ENCODE results near the gene PKMYT1. TPM values are rescaled to one million over a fixed set of nuclear protein-coding genes. Genes with fewer than 3 reads are reported as not detected.

Gene PKMYT1
- polyA plus RNA-seq, 1 donor from 2014 or later: 2.9 TPM

GRCh38 chr16:2991566-2992261, 11.5 kb upstream of the PKMYT1 start:
- Histone ChIP-seq H3K27me3 (ENCODE audit: insufficient read depth, low read depth, low read length) (no peaks in the 10 kb centered on the region), H3K9ac (ENCODE audit: low read length) (no peak overlapping the region), H3K27ac (ENCODE audit: low read length) (no peak overlapping the region), H2AFZ (ENCODE audit: low read depth, low read length) (no peak overlapping the region), H3K4me3 (ENCODE audit: low read length) (no peak overlapping the region), H3K79me2 (replicated peaks; ENCODE audit: insufficient read depth, low read length) (no peaks in the 10 kb centered on the region), H3K4me2 (ENCODE audit: low read length) (no peak overlapping the region), H3F3A (ENCODE audit: insufficient read depth, low read length, poor library complexity, severe bottlenecking) (no peaks in the 10 kb centered on the region), H3K36me3 (ENCODE audit: insufficient read depth, low read length) (no peaks in the 10 kb centered on the region), H3K9me2 (ENCODE audit: insufficient read depth, low read length) (no peaks in the 10 kb centered on the region), H4K20me1 (ENCODE audit: insufficient read depth) (no peaks in the 10 kb centered on the region), H3K9me3 (ENCODE audit: low read length) (no peaks in the 10 kb centered on the region)
- no peak for TF ChIP-seq MXI1 (conservative IDR thresholded peaks at IDR 0.05; ENCODE audit: poor library complexity, severe bottlenecking)
- no peak for TF ChIP-seq REST (IDR thresholded peaks at IDR 0.05; ENCODE audit: borderline replicate concordance)
- no peak for TF ChIP-seq EZH2 (IDR thresholded peaks at IDR 0.05; ENCODE audit: borderline replicate concordance, insufficient read depth, low read length, poor library complexity, severe bottlenecking)
- no peak for TF ChIP-seq SMC3 (conservative IDR thresholded peaks at IDR 0.05; ENCODE audit: poor library complexity)
- TF ChIP-seq TAF1 (IDR thresholded peaks at IDR 0.05; ENCODE audit: low read depth): no peak
- no peak for TF ChIP-seq POLR2AphosphoS5 (IDR thresholded peaks at IDR 0.05)
- no peak for TF ChIP-seq CTCF (IDR thresholded peaks at IDR 0.05; ENCODE audit: poor library complexity, severe bottlenecking)
- no peak for TF ChIP-seq EP300 (conservative IDR thresholded peaks at IDR 0.05; ENCODE audit: poor library complexity, severe bottlenecking)
- TF ChIP-seq RAD21 (conservative IDR thresholded peaks at IDR 0.05): no peak

GRCh38 chr16:2990891-2991290, 10.6 kb upstream of the PKMYT1 start:
- Histone ChIP-seq H3F3A (ENCODE audit: insufficient read depth, low read length, poor library complexity, severe bottlenecking) (no peaks in the 10 kb centered on the region), H3K9me3 (ENCODE audit: low read length) (no peaks in the 10 kb centered on the region), H3K9me2 (ENCODE audit: insufficient read depth, low read length) (no peaks in the 10 kb centered on the region), H3K4me3 (ENCODE audit: low read length) (no peak overlapping the region), H3K27me3 (ENCODE audit: insufficient read depth, low read depth, low read length) (no peaks in the 10 kb centered on the region), H3K9ac (ENCODE audit: low read length) (no peak overlapping the region), H3K4me2 (ENCODE audit: low read length) (no peak overlapping the region), H2AFZ (ENCODE audit: low read depth, low read length) (no peak overlapping the region), H4K20me1 (ENCODE audit: insufficient read depth) (no peaks in the 10 kb centered on the region), H3K36me3 (ENCODE audit: insufficient read depth, low read length) (no peaks in the 10 kb centered on the region), H3K27ac (ENCODE audit: low read length) (no peak overlapping the region), H3K79me2 (replicated peaks; ENCODE audit: insufficient read depth, low read length) (no peaks in the 10 kb centered on the region)
- TF ChIP-seq EP300 (conservative IDR thresholded peaks at IDR 0.05; ENCODE audit: poor library complexity, severe bottlenecking) (no peak), CTCF (IDR thresholded peaks at IDR 0.05; ENCODE audit: poor library complexity, severe bottlenecking) (no peak), SMC3 (conservative IDR thresholded peaks at IDR 0.05; ENCODE audit: poor library complexity) (no peak), POLR2AphosphoS5 (IDR thresholded peaks at IDR 0.05) (no peak), RAD21 (conservative IDR thresholded peaks at IDR 0.05) (no peak), EZH2 (IDR thresholded peaks at IDR 0.05; ENCODE audit: borderline replicate concordance, insufficient read depth, low read length, poor library complexity, severe bottlenecking) (no peak)
